Lung microvascular endothelial cell (primary cell): ENCODE measurements around the gene MEF2D. TPM values are rescaled to one million over a fixed set of nuclear protein-coding genes. Genes with fewer than 3 reads are reported as not detected.

Source experiments
- DNase-seq, 2 donors: peaks; one replicate each; pipeline versions ENCODE4 v3.0.0 to v3.0.0-alpha.2; 2010; ENCODE audit warnings: low read depth in 2 of 2
- total RNA-seq: library from RNA; depleted of rRNA; stranded (reverse); fragments of >200 nt; gene quantifications from 2 replicates; pipeline ENCODE4 v1.2.1, GENCODE V29; 2014

MEF2D gene
- total RNA-seq, 1 donor from 2014 or later, result 4.4 TPM

- DNase-seq, result peak in 1 of 2 donors; percentile 35
Measured at GRCh38 chr1:156471496-156472490, 28.8 kb downstream of the MEF2D start.

GRCh38 chr1:156470473-156470872 is 30.1 kb downstream of the MEF2D start:
- DNase-seq, result no peak

GRCh38 chr1:156468693-156469345 is 31.8 kb downstream of the MEF2D start:
- no peak for DNase-seq

- no peak for DNase-seq
Measured at GRCh38 chr1:156467906-156468305, 32.7 kb downstream of the MEF2D start.

GRCh38 chr1:156467385-156467784 is 33.2 kb downstream of the MEF2D start:
- DNase-seq, result no peak

- peak in 1 of 2 donors; percentile 39 for DNase-seq
Measured at GRCh38 chr1:156465747-156466365, 34.7 kb downstream of the MEF2D start.

GRCh38 chr1:156464825-156465452 is 35.6 kb downstream of the MEF2D start:
- DNase-seq, result no peak

GRCh38 chr1:156464335-156464734 is 36.2 kb downstream of the MEF2D start:
- no peak for DNase-seq

- DNase-seq, result no peak
Measured at GRCh38 chr1:156463874-156464273, 36.7 kb downstream of the MEF2D start.

- DNase-seq, result no peak
Measured at GRCh38 chr1:156462954-156463795, 37.4 kb downstream of the MEF2D start.

GRCh38 chr1:156461781-156462647 is 38.6 kb downstream of the MEF2D start:
- no peak for DNase-seq

- no peak for DNase-seq
Measured at GRCh38 chr1:156461109-156461508, 39.5 kb downstream of the MEF2D start.

- no peak for DNase-seq
Measured at GRCh38 chr1:156460525-156460924, 40.0 kb downstream of the MEF2D start.

- DNase-seq, result no peak
Measured at GRCh38 chr1:156458181-156458503, 42.4 kb downstream of the MEF2D start.

GRCh38 chr1:156456625-156457465 is 43.7 kb downstream of the MEF2D start:
- DNase-seq, result peak; percentile 97 to 98

- no peak for DNase-seq
Measured at GRCh38 chr1:156455362-156455761, 45.2 kb downstream of the MEF2D start.

GRCh38 chr1:156452907-156453306 is 47.7 kb downstream of the MEF2D start:
- DNase-seq, result no peak

- no peak for DNase-seq
Measured at GRCh38 chr1:156451505-156452160, 48.9 kb downstream of the MEF2D start.
